ENCODE measurements around the gene YDJC. TPM values are rescaled to one million over a fixed set of nuclear protein-coding genes. Genes with fewer than 3 reads are reported as not detected.
A peak's percentile ranks its signal among the peaks of the same experiment; 100 is the strongest.

YDJC gene
- total and polyA plus RNA-seq, 9 of the 15 experiments (the other 6 are each of a cell fraction or from before 2014, with no cell fraction given) = 13.5 to 871 (median 164) TPM

DNA sequence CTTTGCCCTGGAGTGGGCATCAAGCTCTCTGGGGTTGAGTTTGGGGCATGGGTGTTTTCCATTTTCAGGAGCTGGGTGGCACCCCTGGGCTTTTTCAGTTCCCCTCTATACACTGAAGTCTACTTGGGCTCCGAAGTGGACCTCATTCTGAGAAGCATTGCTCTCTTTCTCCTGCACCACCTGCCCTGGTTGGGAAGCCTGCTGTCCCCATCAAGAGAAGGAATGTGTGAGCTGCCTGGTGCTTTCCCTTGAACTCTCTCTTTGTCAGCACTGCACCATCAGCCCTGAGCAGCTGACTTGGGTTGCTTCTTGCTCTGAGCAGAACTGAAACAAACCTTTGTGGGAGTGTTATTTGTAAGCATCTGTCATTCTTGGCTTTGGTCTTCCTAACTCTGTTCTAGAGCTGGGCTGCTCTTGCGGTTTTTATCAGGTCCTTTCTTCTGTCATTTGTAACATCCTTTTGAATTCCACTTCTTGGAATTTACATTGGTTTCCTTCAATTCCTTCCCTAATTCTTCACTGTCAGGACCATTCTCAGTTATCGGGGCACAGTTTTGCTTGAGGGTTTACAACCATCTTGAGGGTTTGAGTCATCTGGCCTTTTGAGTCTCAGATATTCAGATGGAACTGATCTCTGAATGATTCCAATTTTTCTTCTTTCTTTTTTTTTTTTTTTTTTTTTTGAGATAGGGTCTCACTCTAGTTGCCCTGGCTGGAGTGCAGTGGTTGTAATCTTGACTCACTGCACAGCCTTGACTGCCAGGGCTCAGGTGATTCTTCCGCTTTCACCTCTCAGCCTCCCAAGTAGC, 41.8 kb downstream of the YDJC start (continued):
- TF ChIP-seq FOXJ2 (tag; IDR thresholded peaks at IDR 0.05) (no peak), YBX1 (IDR thresholded peaks at IDR 0.05) (no peak), KLF10 (CRISPR knock-in tag; IDR thresholded peaks at IDR 0.05) (no peak), HNRNPLL (IDR thresholded peaks at IDR 0.05; ENCODE audit: low read depth, low read length, poor library complexity, severe bottlenecking) (no peak), CBX2 (IDR thresholded peaks at IDR 0.05; ENCODE audit: insufficient read depth, low read length, poor library complexity, severe bottlenecking) (no peak), E2F6 (IDR thresholded peaks at IDR 0.05; ENCODE audit: borderline replicate concordance in 1 of 2, extremely low read depth in 1 of 2, insufficient read depth in 1 of 2, insufficient read length in 1 of 2, low read depth in 1 of 2, low read length in 1 of 2, poor library complexity in 1 of 2, severe bottlenecking in 1 of 2) (no peak), PHF20 (IDR thresholded peaks at IDR 0.05; ENCODE audit: partially characterized antibody) (no peak), ZNF764 (CRISPR knock-in tag; IDR thresholded peaks at IDR 0.05; ENCODE audit: low read depth) (0 out of 2 replicates have a peak, but pooled peaks have one; percentile 10), NR2C2 (CRISPR knock-in tag; IDR thresholded peaks at IDR 0.05) (no peak), NR2C2 (tag; IDR thresholded peaks at IDR 0.05) (no peak), ZNF699 (CRISPR knock-in tag; IDR thresholded peaks at IDR 0.05; ENCODE audit: insufficient replicate concordance) (no peak), ZNF77 (CRISPR knock-in tag; IDR thresholded peaks at IDR 0.05) (no peak), ZNF217 (CRISPR knock-in tag; IDR thresholded peaks at IDR 0.05) (no peak), SRSF7 (optimal IDR thresholded peaks at IDR 0.05; ENCODE audit: low read depth, low read length) (no peak), HDAC8 (tag; IDR thresholded peaks at IDR 0.05) (no peak), POLR3G (IDR thresholded peaks at IDR 0.05; ENCODE audit: extremely low read depth, insufficient read length, insufficient replicate concordance) (no peak)
- TF ChIP-seq, protein P1, sequence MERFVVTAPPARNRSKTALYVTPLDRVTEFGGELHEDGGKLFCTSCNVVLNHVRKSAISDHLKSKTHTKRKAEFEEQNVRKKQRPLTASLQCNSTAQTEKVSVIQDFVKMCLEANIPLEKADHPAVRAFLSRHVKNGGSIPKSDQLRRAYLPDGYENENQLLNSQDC (CRISPR knock-in tag; IDR thresholded peaks at IDR 0.05) = no peak
- TF ChIP-seq, protein P2, sequence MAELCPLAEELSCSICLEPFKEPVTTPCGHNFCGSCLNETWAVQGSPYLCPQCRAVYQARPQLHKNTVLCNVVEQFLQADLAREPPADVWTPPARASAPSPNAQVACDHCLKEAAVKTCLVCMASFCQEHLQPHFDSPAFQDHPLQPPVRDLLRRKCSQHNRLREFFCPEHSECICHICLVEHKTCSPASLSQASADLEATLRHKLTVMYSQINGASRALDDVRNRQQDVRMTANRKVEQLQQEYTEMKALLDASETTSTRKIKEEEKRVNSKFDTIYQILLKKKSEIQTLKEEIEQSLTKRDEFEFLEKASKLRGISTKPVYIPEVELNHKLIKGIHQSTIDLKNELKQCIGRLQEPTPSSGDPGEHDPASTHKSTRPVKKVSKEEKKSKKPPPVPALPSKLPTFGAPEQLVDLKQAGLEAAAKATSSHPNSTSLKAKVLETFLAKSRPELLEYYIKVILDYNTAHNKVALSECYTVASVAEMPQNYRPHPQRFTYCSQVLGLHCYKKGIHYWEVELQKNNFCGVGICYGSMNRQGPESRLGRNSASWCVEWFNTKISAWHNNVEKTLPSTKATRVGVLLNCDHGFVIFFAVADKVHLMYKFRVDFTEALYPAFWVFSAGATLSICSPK (IDR thresholded peaks at IDR 0.05; ENCODE audit: borderline replicate concordance) = no peak
- TF ChIP-seq, protein P3, sequence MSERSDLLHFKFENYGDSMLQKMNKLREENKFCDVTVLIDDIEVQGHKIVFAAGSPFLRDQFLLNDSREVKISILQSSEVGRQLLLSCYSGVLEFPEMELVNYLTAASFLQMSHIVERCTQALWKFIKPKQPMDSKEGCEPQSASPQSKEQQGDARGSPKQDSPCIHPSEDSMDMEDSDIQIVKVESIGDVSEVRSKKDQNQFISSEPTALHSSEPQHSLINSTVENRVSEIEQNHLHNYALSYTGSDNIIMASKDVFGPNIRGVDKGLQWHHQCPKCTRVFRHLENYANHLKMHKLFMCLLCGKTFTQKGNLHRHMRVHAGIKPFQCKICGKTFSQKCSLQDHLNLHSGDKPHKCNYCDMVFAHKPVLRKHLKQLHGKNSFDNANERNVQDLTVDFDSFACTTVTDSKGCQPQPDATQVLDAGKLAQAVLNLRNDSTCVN (CRISPR knock-in tag; IDR thresholded peaks at IDR 0.05) = peak; percentile 6

All from K562 (cell line).